ENCODE results near the gene AP5S1.

The AP5S1 gene

GRCh38 chr20:3876676-3877075 is 56.3 kb downstream of the AP5S1 start:
- no peak for DNase-seq (ENCODE audit: low read depth)
